COLO668 (cell line): ENCODE measurements around the gene GSX2.
A peak's percentile ranks its signal among the peaks of the same experiment; 100 is the strongest.

Experiments used
- DNase-seq: peaks from one replicate; lab custom pipeline; 2025; ENCODE audit not compliant: unreplicated experiment; lab: John Stamatoyannopoulos, UW

GSX2 gene

GRCh38 chr4:54076673-54077072 lies 23.3 kb upstream of the GSX2 start:
- DNase-seq, result no peak

DNA sequence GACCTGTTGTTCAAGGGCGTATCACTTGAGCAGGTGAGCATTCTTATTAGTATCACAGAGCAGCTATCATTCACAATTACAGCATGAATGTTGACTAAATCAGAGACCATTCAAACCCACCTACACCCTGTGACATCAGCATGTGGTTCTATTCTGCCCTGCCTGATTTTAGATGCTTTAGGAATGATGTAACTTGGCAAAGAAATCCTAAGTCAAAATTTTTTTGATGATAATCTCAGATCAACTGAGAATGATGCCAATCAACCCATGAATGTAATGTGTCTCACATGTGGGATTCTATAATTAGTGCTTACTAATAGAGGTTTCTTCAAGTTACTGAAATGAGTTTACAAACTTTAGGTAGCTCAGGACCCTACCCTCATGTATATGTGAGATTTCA lies 22.2 kb upstream of the GSX2 start:
- no peak for DNase-seq

DNA sequence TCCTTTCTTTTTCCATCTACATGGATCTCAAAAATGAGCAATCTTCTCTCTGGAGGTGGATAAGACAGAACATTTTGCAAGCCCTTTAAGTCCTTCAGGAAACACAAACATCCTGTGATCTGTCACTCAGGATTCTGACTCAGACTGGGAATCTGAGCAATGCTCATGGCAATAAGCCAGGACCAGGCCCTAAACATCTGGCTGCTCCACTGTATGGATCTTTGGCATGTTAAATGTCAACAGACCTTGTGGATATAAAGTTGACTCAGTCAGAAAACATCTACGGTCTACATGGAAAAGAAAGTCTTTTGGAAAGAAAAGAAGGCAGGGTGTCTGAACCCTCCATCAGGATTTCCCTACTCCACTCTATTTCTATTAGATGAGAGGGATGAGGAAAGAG lies 17.8 kb upstream of the GSX2 start:
- peak; percentile 23 for DNase-seq

DNA sequence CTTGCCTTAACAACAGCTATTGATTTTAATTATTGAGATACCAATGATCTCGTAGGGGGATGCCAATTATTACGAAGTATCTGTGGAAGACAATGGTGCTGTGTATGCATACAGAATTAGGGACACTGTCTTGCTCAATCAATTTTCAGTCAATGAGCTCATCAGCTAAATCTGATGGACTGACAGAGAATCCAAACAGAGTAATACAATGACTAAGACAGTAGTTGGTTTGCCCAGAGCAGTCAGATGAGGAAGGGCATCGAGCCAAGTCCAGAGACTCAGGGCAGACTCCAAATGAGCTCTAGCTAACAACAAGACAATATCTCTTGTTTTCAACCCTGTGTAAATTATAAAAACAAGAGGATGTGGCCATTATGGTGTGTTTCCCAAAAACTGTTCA lies 14.7 kb upstream of the GSX2 start:
- DNase-seq, result no peak

DNA sequence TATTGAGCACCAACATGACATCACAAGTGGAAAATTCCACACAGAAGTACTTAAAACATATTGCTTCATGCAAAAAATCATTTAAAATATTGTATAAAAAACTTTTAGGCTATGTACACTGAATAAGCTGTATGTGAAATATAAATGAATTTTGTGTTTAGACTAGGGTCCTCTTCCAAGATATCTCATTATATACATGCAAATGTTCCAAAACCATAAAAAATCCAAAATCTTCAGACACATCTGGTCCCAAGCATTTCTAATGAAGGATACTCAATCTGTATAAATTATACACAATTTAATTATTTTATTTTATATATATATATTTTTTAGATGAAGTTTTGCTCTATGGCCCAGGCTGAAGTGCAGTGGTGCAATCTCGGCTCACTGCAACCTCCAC lies 10.1 kb upstream of the GSX2 start:
- DNase-seq, result no peak

DNA sequence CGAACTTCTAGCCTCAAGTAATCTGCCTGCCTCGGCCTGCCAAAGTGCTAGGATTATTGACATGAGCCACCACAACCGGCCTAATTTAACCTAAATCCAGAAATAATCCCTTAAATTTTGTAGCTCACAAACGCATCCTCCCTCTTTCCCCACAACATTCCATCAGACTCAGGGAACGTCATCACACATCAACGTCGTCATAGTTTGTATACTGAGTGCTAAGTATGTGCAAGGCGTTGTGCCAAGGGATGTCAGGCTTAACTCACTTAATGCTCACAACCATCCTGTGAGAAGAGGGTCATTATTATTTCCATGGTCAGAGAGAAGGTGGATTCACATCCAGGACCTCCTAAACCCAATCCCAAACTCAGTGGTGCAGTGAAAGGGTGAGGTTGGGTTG lies 9.6 kb upstream of the GSX2 start:
- DNase-seq, result no peak

DNA sequence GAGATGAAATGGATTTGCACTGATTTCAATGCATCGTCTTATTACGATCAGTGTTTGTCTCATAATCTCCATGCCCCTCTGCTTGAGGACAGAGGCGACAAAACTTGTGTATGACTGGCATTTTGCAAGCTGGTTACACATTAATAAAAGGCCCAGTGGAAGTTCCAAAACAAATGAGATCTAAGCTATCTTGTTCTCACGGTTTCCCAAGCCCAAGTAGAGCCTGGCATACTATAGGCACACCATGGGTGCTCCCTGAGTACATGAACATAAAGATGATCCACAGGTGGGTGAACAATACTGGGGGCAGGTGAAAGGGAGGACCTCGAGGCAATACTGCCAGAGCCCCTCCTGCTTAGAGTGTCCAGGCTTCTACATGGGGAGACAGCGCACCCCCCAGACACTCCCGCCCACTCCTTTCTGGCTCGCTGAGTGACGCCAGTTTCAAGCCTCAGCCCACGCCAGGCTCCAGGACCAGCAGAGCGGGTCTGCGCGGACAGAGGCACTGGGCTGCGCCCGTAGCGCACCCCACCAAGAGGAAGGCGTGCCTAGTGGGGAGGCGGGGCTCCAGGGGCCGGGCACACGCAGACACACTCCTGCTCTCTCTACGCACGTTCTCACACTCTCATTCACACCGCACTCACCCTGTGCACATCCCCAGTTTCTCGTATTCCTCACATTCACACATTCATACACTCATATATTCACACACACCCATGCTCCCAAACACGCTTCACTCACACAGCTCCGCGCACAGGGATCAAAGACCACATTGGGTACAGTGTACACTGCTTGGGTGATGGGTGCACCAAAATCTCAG lies 8.9 kb upstream of the GSX2 start:
- DNase-seq, result peak; percentile 10

GRCh38 chr4:54091637-54092404 lies 8.1 kb upstream of the GSX2 start:
- DNase-seq, result peak; percentile 82

DNA sequence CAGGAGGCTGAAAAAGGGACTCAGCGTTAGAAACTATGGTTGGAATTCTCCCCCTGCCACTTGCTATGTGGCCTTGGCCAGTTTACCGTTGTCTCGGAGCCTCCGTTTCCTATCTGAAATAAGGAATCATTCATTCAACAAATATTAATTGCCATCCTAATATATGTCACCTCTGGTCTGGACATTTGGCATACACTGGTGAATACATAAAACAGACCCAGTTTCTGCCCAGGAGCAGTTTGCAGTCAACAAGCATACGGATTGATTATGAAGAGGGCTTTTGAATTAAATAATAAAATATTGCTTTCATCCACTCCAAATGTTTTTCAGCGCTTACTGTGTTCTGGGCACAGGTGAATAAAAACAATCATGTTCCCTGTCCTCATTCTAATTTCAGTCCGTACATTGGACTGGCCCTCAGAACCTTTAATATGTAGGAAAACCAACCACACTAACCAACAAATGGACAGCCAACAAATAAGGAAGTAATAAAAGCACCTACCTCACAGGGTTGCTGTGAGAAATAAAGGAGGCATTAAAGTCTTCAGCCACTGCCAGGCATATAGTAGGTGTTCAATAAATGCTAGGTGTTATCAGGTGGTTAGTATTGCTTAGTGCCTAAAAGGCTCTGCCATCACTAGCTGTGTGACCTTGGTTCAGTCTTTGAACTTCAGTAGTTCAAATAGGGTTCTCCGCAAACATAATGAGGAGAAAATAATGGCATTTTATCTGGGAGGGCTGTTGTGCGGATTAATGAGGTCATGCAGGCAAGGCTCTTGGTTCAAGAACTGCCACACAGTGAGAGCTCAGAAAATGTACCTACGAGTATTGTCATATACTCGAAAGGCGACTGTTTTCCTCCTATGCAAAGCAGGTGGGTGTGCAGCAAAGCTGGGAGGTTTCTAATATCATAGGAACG lies 7.3 kb upstream of the GSX2 start:
- DNase-seq, result no peak

DNA sequence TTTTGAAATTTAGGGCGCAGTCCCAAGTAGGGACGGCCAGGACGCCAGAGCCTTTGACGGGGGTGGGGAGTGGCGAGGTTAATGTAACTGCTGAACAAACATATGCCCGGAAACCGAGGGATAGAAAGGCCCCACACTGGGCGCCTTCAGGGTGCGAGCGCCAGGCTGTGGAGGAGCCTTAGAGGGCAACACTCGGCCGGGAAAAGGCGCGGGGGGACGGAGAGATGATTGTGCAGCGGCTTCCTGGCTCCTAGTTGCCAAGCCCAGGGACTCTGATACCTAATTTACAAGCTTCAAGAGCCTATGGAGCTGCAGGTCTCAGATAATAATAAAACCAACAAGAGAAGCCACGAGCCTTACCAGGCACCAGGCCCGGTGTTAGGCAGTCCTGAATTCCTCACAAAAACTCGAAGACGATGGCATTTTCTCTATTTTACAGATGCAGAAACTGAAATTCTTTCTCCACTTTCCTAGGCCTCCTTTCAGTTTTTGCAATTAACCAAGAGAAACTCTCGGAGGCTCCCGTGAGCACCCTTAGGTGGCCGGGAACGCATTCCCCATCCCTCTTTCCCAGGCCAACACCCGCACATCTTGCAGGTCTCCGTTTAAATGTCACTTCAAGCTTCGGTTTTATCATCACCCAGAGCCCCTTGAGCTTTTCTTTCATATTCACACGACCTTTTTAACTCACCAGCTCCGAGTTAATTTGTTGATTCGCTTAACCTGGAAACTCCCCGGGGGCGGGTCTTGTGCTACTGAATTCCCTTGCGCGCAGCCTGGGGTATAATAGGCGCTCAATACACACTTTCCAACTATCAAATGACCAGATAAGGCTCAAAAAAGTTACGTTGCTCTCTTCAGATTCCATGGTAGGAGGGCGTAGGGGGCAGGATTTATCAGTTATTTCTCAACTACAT lies 6.4 kb upstream of the GSX2 start:
- no peak for DNase-seq

- DNase-seq, result no peak
Measured at GRCh38 chr4:54094451-54094850, 5.5 kb upstream of the GSX2 start.

DNA sequence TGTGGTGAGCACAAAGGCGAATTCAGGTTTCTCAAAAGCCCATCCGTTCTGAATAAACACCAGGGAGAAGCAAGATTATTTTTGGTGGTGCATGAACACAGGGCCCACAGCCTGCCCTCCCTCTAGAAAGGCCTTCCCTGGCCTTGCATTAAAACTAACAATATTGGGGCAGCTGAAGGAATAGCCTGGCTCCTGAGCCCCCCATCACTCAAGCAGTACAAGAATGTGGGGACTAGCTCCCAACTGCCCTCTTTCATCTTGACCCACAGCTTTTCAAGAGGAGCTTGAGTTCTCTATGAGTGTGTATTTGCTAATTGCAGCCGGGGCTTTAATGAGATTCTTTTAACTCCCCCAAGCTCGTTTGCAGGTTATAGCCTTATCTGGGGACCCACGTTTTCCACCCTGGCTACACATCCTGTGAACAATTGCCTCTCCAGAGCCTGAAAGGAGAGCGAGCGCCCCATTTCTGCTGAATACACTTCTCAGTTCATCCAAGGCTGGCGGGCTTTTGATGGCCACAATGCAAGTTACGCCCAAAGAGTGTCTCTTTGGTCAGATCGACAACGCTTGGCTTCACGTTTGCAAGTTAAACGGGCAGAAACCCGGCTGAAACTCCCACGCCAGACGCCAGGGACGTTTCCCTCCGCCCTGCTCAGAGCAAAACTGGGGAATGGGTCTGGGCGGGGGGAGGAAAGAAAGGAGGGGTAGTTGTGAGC lies 4.7 kb upstream of the GSX2 start:
- DNase-seq, result no peak

GRCh38 chr4:54096295-54096962 lies 3.5 kb upstream of the GSX2 start:
- DNase-seq, result no peak

DNA sequence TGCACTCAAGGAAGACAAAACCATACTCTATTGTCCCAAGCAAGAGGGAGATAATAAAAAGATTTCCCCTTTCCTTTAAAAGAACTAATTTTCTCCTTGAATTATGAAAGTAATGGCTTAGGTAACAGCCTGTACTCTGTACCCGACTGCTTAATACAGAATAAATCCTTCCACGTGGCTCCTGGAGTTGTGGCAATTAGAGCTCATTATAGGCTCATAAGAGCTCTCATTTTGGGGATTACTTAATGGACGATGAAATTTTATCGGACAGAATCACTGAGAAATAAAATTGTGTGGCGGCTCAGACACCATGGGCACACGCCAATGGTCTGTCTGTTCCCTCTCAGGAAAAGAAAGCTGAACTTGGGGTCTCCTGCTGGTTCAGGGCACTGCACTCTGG lies 2.8 kb upstream of the GSX2 start:
- DNase-seq, result no peak

DNA sequence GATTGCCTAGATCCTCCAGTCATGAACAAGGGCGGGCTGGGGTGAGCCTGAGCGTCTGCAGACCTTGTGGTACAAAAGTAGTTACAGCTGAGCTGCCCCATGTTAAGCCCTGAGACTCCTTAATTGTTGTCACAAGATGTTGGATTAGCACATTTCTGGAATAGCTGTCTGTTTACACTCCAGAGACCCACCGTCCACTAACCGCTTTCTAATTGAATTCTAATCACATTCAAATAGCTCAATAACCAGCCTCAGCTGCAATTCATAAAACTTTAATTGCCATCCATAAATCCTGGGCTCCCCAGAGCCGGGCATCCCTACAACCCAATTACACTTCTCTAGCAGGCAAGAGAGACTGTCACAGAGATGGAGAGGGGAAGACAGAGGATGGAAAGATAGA lies 1.6 kb upstream of the GSX2 start:
- no peak for DNase-seq

GRCh38 chr4:54099287-54099747 lies 646 bp upstream of the GSX2 start:
- no peak for DNase-seq

DNA sequence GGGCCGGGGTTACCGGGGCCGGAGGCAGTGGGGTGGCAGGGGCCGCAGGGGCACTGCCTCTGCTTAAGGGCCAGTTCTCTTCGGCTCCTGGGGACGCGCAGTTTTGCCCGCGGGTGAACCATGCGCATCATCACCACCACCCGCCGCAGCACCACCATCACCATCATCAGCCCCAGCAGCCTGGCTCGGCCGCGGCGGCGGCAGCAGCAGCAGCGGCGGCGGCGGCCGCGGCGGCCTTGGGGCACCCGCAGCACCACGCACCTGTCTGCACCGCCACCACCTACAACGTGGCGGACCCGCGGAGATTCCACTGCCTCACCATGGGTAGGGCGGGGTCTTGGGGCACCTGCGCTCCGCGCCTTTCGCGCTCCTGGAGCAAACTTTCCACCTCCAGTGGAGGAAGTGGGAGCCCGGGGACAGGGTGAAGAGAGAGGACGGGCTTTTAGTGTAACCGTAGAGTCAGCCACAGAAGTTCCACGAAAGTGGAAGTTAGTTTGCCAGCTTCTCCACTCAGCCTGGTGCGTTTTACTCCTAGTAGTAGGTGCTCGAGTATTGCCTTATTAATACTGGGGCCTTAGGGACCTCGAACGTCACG lies 729 bp downstream of the GSX2 start:
- DNase-seq, result peak; percentile 26

GRCh38 chr4:54101190-54102041 lies 1.5 kb downstream of the GSX2 start:
- peak; percentile 18 for DNase-seq
